HL-60 (cell line): ENCODE measurements around the gene PPCS.

Experiments
- POLR2AphosphoS5 ChIP-seq: IDR thresholded peaks from 2 replicates; pipeline ENCODE4 v1.6.1; 2012; ENCODE audit warnings: low read depth
- SPI1 ChIP-seq: IDR thresholded peaks from 2 replicates; pipeline ENCODE4 v1.6.1; 2012; ENCODE audit warnings: low read depth, mild to moderate bottlenecking, borderline replicate concordance
- TF ChIP-seq, protein P1 (sequence below): IDR thresholded peaks from one replicate; pipeline ENCODE4 v1.5.1; 2011; ENCODE audit warnings: low read length, control low read depth, inconsistent platforms; ENCODE audit not compliant: insufficient read depth
- TF ChIP-seq, protein P2 (sequence below): IDR thresholded peaks from 2 replicates; pipeline ENCODE4 v1.6.1; 2012; ENCODE audit warnings: low read depth; ENCODE audit not compliant: insufficient replicate concordance

DNA sequence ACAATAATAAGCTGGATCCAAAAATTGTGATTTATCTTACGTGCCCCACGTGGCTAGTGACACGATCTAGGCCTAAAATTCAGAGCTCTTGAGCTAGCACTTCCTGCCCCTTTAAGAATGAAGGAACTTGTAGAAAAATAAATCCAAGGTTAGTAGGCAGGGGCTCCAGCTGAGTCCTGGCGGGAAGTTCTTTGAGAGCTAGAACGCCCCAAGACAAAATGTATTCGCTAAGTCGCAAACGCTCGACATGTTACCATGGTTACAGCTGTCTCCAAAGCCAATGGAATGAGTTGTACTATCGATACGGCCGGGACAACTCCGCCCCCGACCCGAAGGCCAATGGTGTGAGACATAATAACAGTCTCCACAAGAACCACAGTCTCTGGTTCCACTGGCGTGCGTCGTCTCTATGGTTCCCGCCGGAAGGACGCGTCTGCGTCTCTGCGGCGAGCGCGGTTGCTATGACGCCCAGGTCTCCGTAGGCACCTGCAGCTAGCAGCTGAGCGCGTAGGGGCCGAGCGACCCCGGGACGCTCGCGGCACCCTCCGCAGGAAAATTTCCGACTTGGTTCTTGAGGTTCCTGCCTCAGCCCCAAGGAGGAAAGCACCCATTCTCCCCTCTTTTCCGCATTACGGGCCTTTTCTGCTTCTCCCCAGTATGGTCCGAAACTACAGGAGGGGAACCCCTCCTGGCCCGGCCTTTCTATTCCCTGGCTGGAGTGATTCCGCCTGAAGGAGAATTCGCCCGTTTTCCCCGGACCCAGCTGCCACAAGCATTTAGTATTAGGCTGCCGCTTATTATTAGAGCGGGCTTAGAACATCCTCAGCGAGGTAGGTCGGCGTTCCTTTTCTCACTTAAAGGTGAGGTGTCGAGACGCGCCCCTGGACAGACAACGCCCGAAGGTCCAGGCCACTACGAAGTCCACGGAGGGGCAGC, 6.8 kb downstream of the PPCS start, which contains the start of gene CCDC30:
- TF ChIP-seq, protein P1, sequence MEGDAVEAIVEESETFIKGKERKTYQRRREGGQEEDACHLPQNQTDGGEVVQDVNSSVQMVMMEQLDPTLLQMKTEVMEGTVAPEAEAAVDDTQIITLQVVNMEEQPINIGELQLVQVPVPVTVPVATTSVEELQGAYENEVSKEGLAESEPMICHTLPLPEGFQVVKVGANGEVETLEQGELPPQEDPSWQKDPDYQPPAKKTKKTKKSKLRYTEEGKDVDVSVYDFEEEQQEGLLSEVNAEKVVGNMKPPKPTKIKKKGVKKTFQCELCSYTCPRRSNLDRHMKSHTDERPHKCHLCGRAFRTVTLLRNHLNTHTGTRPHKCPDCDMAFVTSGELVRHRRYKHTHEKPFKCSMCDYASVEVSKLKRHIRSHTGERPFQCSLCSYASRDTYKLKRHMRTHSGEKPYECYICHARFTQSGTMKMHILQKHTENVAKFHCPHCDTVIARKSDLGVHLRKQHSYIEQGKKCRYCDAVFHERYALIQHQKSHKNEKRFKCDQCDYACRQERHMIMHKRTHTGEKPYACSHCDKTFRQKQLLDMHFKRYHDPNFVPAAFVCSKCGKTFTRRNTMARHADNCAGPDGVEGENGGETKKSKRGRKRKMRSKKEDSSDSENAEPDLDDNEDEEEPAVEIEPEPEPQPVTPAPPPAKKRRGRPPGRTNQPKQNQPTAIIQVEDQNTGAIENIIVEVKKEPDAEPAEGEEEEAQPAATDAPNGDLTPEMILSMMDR = no peak
- TF ChIP-seq POLR2AphosphoS5 = peak; percentile 52; the same call in 1 of the 2 replicates
- TF ChIP-seq, protein P2, sequence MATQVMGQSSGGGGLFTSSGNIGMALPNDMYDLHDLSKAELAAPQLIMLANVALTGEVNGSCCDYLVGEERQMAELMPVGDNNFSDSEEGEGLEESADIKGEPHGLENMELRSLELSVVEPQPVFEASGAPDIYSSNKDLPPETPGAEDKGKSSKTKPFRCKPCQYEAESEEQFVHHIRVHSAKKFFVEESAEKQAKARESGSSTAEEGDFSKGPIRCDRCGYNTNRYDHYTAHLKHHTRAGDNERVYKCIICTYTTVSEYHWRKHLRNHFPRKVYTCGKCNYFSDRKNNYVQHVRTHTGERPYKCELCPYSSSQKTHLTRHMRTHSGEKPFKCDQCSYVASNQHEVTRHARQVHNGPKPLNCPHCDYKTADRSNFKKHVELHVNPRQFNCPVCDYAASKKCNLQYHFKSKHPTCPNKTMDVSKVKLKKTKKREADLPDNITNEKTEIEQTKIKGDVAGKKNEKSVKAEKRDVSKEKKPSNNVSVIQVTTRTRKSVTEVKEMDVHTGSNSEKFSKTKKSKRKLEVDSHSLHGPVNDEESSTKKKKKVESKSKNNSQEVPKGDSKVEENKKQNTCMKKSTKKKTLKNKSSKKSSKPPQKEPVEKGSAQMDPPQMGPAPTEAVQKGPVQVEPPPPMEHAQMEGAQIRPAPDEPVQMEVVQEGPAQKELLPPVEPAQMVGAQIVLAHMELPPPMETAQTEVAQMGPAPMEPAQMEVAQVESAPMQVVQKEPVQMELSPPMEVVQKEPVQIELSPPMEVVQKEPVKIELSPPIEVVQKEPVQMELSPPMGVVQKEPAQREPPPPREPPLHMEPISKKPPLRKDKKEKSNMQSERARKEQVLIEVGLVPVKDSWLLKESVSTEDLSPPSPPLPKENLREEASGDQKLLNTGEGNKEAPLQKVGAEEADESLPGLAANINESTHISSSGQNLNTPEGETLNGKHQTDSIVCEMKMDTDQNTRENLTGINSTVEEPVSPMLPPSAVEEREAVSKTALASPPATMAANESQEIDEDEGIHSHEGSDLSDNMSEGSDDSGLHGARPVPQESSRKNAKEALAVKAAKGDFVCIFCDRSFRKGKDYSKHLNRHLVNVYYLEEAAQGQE = no peak
- no peak for TF ChIP-seq SPI1
